ENCODE results near the gene PTPRD. TPM values are rescaled to one million over a fixed set of nuclear protein-coding genes. Genes with fewer than 3 reads are reported as not detected.

Gene PTPRD
- total RNA-seq, 2 experiments from 2014 or later: not detected

DNA sequence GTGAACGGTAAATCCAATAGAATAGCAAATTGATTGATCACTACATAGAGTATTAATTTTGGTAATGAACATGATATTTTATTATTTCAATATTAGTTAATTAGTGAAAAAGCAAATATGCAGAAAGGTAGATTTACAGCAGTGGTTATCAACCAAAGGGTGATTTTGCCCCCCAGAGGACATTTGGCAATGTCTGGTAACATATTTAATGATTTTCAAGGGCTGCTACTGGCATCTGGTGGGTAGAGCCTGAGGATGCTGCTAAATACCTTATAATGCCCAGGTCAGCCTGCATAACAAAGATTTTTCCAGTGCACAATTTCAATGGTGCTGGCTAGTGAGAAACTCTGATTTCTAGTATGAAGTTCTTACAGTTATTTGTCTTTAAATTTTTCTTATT, 1313.7 kb downstream of the PTPRD start:
- Mint-ChIP-seq H3K9me3 (ENCODE audit: insufficient read depth) (peaks cover 5% of the 10 kb centered on the region), H3K27ac (no peak overlapping the region), H3K27me3 (ENCODE audit: low read depth) (no peaks in the 10 kb centered on the region), H3K36me3 (ENCODE audit: low read depth) (no peaks in the 10 kb centered on the region), H3K4me1 (ENCODE audit: low read depth) (no peaks in the 10 kb centered on the region), H3K4me3 (no peak overlapping the region)
- no peak for DNase-seq
- CTCF ChIA-PET: no interaction called here
- POLR2A ChIA-PET: no interaction called here
- no peak for ATAC-seq

DNA sequence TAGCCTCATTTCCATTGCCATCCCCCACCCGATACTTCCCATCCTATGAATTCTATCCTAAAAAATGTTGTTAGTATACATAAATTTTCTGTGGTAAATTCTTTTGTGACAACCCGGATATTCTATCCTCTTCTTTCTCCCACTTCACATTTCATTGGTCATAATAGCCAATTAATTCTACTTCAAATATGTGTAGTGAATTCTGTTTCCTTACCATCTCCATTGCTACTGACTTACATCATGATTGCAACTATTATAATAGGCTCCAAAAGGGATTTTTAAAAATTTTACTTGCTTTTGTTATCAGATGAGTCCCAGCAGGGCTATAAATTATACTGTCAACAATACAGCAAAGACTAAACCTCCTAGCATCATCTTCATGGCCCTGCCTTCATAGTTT, 1326.8 kb downstream of the PTPRD start:
- no peaks in the 10 kb centered on the region for H3K27me3 Mint-ChIP-seq (ENCODE audit: low read depth)
- CTCF ChIA-PET: no interaction called here
- H3K27ac Mint-ChIP-seq: no peak overlapping the region
- no peaks in the 10 kb centered on the region for H3K4me1 Mint-ChIP-seq (ENCODE audit: low read depth)
- DNase-seq: no peak
- H3K4me3 Mint-ChIP-seq: no peak overlapping the region
- no peaks in the 10 kb centered on the region for H3K36me3 Mint-ChIP-seq (ENCODE audit: low read depth)
- POLR2A ChIA-PET: no interaction called here
- H3K9me3 Mint-ChIP-seq (ENCODE audit: insufficient read depth): no peaks in the 10 kb centered on the region
- ATAC-seq: no peak

DNA sequence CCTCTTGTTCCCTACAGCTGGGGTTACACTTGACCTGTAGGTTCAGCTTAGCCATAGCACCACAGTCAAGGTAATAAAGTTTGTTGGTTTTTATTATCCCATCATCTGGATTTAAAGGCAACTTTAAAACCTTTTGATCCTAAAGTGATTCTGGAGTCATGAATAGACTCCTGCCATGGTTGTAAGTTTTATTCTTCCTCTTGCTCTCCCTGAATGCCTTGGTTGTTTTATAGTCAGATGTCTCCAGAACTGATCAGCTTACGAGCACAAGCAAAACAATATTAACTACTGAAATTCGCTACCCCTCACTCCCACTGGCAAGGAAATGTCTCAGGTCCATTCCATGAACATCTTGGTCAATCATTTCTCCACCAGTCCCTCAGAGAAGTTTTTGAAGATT, 1328.6 kb downstream of the PTPRD start:
- no peaks in the 10 kb centered on the region for H3K36me3 Mint-ChIP-seq (ENCODE audit: low read depth)
- CTCF ChIA-PET: no interaction called here
- H3K27me3 Mint-ChIP-seq (ENCODE audit: low read depth): no peaks in the 10 kb centered on the region
- H3K4me3 Mint-ChIP-seq: no peak overlapping the region
- no peak for ATAC-seq
- H3K9me3 Mint-ChIP-seq (ENCODE audit: insufficient read depth): no peaks in the 10 kb centered on the region
- POLR2A ChIA-PET: no interaction called here
- H3K27ac Mint-ChIP-seq: no peak overlapping the region
- no peaks in the 10 kb centered on the region for H3K4me1 Mint-ChIP-seq (ENCODE audit: low read depth)
- no peak for DNase-seq

DNA sequence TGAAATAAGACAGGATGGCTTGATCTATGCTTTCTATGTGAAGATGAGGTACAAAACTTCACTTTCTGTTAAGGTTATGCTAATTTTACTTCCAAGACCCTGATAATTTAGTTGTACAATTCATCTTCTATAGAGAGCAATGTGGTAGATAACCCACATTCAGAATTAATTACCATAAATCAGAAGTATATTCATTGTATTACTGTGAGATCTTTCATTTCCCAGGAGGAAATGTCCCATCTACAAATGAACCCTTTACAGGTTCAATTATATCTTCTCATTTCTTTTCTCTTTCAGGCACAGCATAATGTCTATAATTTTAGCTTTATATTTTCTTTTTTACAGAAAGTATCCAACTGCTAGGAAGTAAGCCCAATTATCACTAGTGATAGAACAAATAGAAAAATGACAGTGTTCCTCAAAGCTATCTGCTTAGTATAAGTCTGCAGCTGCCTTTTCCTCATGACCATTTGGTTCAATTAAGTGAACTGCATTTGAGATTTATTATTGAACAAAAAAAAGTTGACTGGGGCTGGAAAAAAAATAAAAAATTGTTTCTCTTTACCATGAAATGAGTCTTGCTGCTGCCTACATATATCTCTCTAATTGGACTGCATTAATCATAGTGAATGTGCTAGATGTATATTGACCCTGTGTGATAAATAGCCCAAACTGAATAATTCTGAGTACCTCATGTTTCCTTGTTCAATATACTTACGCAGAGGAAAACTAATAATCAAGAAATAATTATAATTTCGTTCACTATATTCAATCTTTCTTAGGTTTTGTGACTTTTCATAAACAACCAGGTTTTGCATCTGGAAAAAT, 1329.4 kb downstream of the PTPRD start:
- no peaks in the 10 kb centered on the region for H3K4me1 Mint-ChIP-seq (ENCODE audit: low read depth)
- no peak for DNase-seq
- CTCF ChIA-PET: no interaction called here
- POLR2A ChIA-PET: no interaction called here
- ATAC-seq: no peak
- H3K36me3 Mint-ChIP-seq (ENCODE audit: low read depth): no peaks in the 10 kb centered on the region
- H3K4me3 Mint-ChIP-seq: no peak overlapping the region
- H3K9me3 Mint-ChIP-seq (ENCODE audit: insufficient read depth): no peaks in the 10 kb centered on the region
- H3K27ac Mint-ChIP-seq: no peak overlapping the region
- no peaks in the 10 kb centered on the region for H3K27me3 Mint-ChIP-seq (ENCODE audit: low read depth)

DNA sequence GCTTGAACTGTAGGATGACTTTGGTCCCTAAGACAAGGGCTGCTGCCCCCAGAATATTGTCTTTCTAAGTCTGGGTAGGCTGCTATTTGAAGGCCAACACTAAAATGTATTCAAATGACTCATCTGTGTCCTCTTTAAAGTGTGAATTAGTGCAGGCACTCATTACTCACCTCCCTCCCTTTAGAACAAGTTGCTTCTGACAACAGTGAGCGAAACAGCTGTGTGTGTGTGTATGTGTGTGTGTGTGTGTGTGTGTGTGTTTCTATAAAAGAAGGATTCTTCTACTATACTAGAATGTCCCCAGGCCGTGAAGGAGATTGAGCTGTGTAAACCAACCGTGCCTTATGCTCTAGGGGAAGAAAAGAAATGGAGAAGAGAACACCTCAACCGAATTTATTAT, 1337.2 kb downstream of the PTPRD start:
- ATAC-seq (no peak), DNase-seq (no peak)
- POLR2A ChIA-PET: no interaction called here
- H3K9me3 Mint-ChIP-seq (ENCODE audit: insufficient read depth): no peaks in the 10 kb centered on the region
- no peaks in the 10 kb centered on the region for H3K4me1 Mint-ChIP-seq (ENCODE audit: low read depth)
- CTCF ChIA-PET: no interaction called here
- H3K36me3 Mint-ChIP-seq (ENCODE audit: low read depth): no peaks in the 10 kb centered on the region
- H3K27me3 Mint-ChIP-seq (ENCODE audit: low read depth): no peaks in the 10 kb centered on the region
- H3K4me3 Mint-ChIP-seq: no peak overlapping the region
- no peak overlapping the region for H3K27ac Mint-ChIP-seq

DNA sequence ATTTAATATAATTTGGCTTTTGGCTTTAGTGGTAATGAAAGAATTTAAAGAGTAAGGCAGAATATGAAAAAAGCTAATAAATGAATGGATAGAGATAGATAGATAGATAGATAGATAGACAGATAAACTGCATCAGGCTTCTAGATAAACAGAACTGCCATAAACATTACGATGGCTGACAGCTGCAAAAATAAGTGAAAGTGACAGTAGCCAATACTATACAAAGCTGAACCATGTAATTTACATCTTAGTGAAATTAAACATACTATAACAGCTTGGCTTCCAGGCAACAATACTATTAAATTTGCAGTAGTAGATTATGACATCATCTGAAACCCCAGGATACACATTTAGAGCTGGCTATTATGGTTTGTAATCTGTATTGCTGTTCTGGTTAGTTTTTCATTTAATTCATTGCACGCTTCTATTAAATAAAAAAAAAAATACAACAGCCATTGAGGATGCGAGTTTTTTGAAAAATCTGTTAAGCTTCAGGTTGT, 1354.8 kb downstream of the PTPRD start:
- POLR2A ChIA-PET: no interaction called here
- CTCF ChIA-PET: no interaction called here
- Mint-ChIP-seq H3K36me3 (ENCODE audit: low read depth) (no peaks in the 10 kb centered on the region), H3K27me3 (ENCODE audit: low read depth) (no peaks in the 10 kb centered on the region), H3K4me1 (ENCODE audit: low read depth) (no peaks in the 10 kb centered on the region), H3K9me3 (ENCODE audit: insufficient read depth) (peaks cover 5% of the 10 kb centered on the region), H3K27ac (no peak overlapping the region), H3K4me3 (no peak overlapping the region)
- ATAC-seq: no peak
- DNase-seq: no peak

DNA sequence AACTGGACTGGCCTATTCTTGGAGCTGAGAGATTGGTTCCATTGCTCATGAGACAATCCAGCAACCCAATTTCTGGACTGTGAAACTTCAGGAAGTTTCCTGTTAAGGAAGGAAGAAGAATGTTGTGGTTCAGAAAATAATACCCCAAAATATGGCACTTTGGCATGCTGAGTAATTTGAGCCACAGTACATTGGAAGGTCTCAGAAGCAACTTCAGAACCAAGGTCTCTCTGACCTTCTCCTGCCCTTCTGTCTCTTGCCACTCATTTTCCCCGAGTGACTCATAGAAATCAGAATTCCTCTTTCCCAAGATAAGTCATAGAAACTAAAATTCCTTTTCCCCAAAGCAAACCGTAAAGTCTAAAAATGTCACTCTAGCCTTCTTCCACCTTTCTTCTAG, 1366.1 kb downstream of the PTPRD start:
- no peak for DNase-seq
- Mint-ChIP-seq H3K27ac (no peak overlapping the region), H3K27me3 (ENCODE audit: low read depth) (no peaks in the 10 kb centered on the region), H3K4me3 (no peak overlapping the region), H3K4me1 (ENCODE audit: low read depth) (no peaks in the 10 kb centered on the region), H3K9me3 (ENCODE audit: insufficient read depth) (peaks cover under 1% of the 10 kb centered on the region), H3K36me3 (ENCODE audit: low read depth) (no peaks in the 10 kb centered on the region)
- no peak for ATAC-seq
- ChIA-PET CTCF (no interaction called here), POLR2A (no interaction called here)

DNA sequence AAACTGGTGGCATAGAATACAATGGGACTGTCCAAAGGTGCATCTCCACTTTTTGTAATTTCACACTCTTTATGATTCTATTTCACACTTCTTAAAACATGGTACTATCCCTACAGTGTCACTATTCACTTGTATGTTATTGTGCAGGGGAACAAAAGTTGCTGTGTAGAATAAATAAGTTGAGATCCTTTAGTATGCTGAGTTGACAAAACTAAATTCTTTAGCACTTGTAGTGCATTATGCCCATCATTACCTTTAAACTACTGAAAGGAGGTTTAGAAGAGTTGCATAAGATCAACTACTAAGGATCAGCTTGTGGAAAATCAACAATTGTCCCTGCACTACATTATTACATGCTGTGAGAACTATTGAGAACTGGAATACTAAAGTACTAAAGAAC, 1380.9 kb downstream of the PTPRD start:
- Mint-ChIP-seq H3K27me3 (ENCODE audit: low read depth) (no peaks in the 10 kb centered on the region), H3K4me3 (no peak overlapping the region), H3K9me3 (ENCODE audit: insufficient read depth) (peaks cover 10% of the 10 kb centered on the region), H3K36me3 (ENCODE audit: low read depth) (no peaks in the 10 kb centered on the region), H3K4me1 (ENCODE audit: low read depth) (no peaks in the 10 kb centered on the region), H3K27ac (no peak overlapping the region)
- ATAC-seq (no peak), DNase-seq (no peak)
- ChIA-PET CTCF (no interaction called here), POLR2A (no interaction called here)

DNA sequence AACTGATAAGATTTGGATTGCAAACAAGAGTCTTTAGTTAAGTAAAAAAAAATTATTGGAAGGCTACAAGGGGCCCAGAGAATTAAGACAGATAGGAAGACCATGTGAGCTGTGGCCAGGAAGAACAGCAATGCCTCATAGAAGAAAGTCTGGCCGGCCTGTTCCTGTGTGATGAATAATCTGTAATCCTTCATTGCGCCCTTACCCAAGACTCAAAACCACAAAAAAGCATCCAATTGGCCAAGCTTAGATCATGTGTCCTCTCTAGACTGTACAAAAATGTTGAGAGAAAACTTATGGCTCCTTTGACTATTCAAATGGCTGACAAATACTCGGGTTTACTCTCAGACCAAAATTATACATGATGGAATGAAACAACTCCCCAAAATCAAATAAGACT, 1383.5 kb downstream of the PTPRD start:
- Mint-ChIP-seq H3K4me1 (ENCODE audit: low read depth) (no peaks in the 10 kb centered on the region), H3K9me3 (ENCODE audit: insufficient read depth) (peaks cover 2% of the 10 kb centered on the region), H3K27ac (no peak overlapping the region), H3K4me3 (no peak overlapping the region), H3K27me3 (ENCODE audit: low read depth) (no peaks in the 10 kb centered on the region), H3K36me3 (ENCODE audit: low read depth) (no peaks in the 10 kb centered on the region)
- CTCF ChIA-PET: no interaction called here
- POLR2A ChIA-PET: no interaction called here
- DNase-seq: no peak
- ATAC-seq: no peak

DNA sequence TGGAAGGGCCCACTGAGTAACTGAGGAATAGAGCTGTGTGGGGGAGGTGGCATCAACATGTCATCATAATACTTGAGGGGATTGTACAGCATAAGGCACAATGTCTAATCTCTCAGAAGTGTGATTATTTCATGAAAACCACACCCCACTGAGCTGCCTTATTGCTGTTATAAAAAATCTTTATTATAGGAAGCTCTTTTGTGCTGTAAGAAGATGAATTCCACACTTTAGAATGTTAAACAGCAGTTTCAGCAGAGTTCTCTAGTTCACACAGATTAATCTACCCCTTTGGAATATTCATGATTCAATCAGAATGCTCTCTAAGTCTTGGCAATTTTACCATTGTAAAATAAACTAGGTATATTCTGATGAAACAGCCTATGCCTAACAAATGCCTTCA, 1389.6 kb downstream of the PTPRD start:
- CTCF ChIA-PET: no interaction called here
- no peak overlapping the region for H3K27ac Mint-ChIP-seq
- H3K4me1 Mint-ChIP-seq (ENCODE audit: low read depth): no peaks in the 10 kb centered on the region
- no peaks in the 10 kb centered on the region for H3K36me3 Mint-ChIP-seq (ENCODE audit: low read depth)
- no peak overlapping the region for H3K4me3 Mint-ChIP-seq
- H3K9me3 Mint-ChIP-seq (ENCODE audit: insufficient read depth): no peaks in the 10 kb centered on the region
- POLR2A ChIA-PET: no interaction called here
- H3K27me3 Mint-ChIP-seq (ENCODE audit: low read depth): no peaks in the 10 kb centered on the region
- DNase-seq (no peak), ATAC-seq (no peak)

DNA sequence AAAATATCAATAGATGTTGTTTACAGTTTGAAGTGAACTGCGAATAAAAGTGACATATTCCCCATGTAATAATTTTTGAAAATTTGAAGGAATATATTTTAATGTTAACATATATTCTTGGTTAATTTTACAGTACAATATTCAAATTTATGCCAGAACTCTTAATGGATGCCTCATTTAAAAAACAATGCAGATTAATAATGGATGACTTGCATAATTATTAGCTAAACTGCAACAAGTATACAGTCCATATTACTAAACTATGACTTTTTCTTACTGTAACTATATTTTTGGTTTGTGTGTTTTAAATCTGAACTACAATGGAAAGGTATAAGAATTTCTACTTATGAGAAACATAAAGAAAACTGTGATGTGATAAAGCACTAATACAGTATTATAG, 1390.1 kb downstream of the PTPRD start:
- H3K27ac Mint-ChIP-seq: no peak overlapping the region
- no peaks in the 10 kb centered on the region for H3K9me3 Mint-ChIP-seq (ENCODE audit: insufficient read depth)
- H3K36me3 Mint-ChIP-seq (ENCODE audit: low read depth): no peaks in the 10 kb centered on the region
- CTCF ChIA-PET: no interaction called here
- H3K4me1 Mint-ChIP-seq (ENCODE audit: low read depth): no peaks in the 10 kb centered on the region
- no peak overlapping the region for H3K4me3 Mint-ChIP-seq
- POLR2A ChIA-PET: no interaction called here
- ATAC-seq (no peak), DNase-seq (no peak)
- no peaks in the 10 kb centered on the region for H3K27me3 Mint-ChIP-seq (ENCODE audit: low read depth)

DNA sequence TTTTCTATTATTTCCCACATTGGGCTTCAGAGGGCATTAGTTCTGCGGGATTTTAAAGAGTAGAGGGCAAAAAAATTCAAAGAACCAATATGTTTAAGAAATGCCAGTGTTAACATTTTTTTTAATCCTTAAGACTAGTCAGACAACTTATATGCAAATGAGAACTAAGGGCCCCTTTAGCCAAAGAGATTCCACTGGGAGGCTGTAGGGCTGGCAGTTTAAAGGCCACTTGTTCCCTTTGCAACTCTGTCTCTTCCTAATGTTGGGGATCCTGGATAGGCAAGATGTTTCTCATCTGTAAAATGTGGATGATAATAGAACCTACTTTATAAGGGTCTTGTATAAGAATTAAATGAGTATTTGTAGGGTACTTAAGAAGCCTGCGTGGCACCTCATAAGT, 1395.9 kb downstream of the PTPRD start:
- Mint-ChIP-seq H3K4me1 (ENCODE audit: low read depth) (no peaks in the 10 kb centered on the region), H3K9me3 (ENCODE audit: insufficient read depth) (no peaks in the 10 kb centered on the region), H3K4me3 (no peak overlapping the region), H3K27ac (no peak overlapping the region), H3K36me3 (ENCODE audit: low read depth) (no peaks in the 10 kb centered on the region), H3K27me3 (ENCODE audit: low read depth) (no peaks in the 10 kb centered on the region)
- ATAC-seq (no peak), DNase-seq (no peak)
- ChIA-PET POLR2A (no interaction called here), CTCF (no interaction called here)

DNA sequence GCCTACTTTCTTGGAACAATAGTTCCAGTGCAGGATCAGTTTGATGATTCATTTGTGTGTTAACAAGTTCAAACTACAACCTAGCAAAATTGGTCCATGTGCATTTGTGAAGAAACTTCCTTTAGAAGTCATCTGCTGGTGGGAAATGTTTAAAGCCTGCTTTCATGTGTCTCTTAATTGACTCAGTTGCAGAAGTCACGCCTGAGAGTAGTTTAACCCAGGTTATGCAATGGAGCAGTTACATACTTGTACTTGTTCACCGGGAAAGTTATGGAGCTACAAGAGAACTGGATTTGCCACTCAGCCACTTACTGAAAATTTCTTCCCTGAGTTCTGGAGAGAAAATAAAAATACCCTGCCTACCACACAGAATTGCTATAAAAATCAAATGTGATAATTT, 1397.8 kb downstream of the PTPRD start:
- no peaks in the 10 kb centered on the region for H3K27me3 Mint-ChIP-seq (ENCODE audit: low read depth)
- H3K9me3 Mint-ChIP-seq (ENCODE audit: insufficient read depth): no peaks in the 10 kb centered on the region
- DNase-seq: no peak
- ChIA-PET POLR2A (no interaction called here), CTCF (no interaction called here)
- H3K4me3 Mint-ChIP-seq: no peak overlapping the region
- no peaks in the 10 kb centered on the region for H3K36me3 Mint-ChIP-seq (ENCODE audit: low read depth)
- no peaks in the 10 kb centered on the region for H3K4me1 Mint-ChIP-seq (ENCODE audit: low read depth)
- no peak overlapping the region for H3K27ac Mint-ChIP-seq
- ATAC-seq: no peak

All from activated CD8-positive, alpha-beta T cell treated with anti-CD3 and anti-CD28 coated beads, Interleukin-2, amount 10 ng/mL, durations not matched to agents 7 days and 5 days (primary cell).